HG02642 (cell line): ENCODE data around the gene OPRL1.

Source experiments
- ATAC-seq: cut with Tn5 transposase; IDR thresholded peaks from one replicate; pipeline ENCODE4 v1.9.1; 2021; ENCODE audit warnings: mild to moderate bottlenecking; ENCODE audit not compliant: unreplicated experiment, poor library complexity

OPRL1 gene

DNA sequence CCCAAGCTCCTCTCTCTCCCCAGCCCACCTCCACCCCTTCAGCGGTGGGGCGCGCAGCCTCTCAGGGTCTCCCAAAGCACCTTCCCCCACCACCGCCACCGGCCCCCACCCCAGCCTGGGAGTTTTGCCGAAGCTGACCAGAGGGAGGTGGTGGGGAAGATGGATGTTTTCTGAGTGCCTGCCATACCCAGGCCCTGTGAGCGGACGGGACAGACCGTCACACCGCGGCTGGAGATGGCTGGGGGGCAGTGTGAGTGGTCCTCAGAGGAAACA, 38.2 kb upstream of the OPRL1 start:
- ATAC-seq, result no peak

DNA sequence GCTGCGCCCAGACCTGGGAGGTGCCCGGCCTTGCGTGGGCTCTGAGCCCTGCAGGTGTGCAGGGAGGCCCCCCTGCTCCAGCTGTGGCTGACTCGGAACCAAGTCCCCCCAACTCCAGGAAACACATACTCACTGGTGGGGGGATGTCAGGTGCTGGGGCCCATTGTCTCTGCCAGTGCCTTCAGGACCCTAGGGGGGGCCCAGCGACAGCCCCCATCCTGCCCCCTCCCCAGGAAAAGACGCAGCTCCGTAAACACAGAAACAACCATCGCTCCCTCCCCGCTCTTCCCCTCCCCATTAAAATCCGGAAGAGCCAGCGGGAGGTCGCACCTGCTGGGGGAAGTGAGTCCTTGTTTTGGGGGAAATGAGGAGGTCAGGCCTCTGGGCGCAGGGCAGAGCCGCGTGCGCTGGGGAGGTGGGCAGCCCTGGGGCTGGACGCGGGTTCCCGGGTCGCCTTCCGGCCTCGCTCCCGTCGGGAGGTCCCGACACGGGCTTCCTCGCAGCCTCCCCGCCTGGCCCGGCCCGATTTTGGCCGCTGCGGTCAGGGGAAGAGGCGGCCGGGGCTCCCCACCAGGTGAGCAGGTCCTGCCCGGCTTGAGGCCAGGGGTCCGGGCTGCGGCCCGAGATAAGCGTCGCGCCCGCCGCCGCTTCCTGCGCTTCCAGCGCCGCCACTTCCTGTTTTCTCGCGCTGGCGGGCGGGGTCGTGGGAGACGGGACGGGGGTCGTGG, 37.7 kb upstream of the OPRL1 start:
- ATAC-seq, result no peak

- ATAC-seq, result no peak
Observed at GRCh38 chr20:64043768-64044167, 36.1 kb upstream of the OPRL1 start.

DNA sequence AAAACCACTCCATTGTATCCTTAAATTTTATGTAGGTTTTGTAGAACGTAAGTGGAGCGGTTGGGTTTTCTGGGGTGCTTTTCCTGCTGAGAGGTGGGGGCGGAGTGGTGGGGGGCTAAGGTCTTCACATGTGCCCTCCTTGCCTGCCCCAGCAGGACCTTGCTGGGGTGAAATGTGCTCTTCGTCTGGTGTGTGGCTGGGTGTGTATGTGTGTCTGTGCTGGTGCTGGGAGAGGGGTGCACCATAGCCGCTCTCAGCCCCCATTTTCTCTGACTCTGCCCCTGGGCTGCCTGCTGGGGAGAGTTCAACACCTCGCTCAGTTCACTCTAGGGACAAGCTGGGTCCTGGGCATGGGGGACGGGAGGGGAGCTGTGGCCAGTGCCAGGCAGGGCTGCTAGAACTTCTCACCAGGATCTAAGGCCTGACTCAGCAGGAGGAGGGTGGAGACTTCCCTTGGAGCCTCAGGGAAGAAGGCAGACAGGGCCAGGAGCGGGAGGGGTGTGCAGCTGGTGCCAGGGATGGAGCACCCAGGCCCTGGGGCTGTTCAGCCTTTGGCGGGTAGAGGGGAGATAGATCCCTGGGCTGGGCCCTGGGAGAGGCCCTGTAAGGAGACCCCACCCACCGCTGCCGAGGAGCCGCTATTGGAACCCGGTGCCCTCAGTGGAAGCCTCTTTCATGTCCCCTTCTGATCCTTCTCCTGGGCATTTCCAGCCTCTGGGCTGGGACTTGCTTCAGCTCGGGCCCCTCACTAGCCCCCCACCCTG, 35.2 kb upstream of the OPRL1 start:
- no peak for ATAC-seq

GRCh38 chr20:64045346-64046011, 34.4 kb upstream of the OPRL1 start:
- ATAC-seq, result no peak

GRCh38 chr20:64047046-64047389, 32.9 kb upstream of the OPRL1 start:
- no peak for ATAC-seq

- ATAC-seq, result no peak
Observed at GRCh38 chr20:64047968-64048401, 31.9 kb upstream of the OPRL1 start.

DNA sequence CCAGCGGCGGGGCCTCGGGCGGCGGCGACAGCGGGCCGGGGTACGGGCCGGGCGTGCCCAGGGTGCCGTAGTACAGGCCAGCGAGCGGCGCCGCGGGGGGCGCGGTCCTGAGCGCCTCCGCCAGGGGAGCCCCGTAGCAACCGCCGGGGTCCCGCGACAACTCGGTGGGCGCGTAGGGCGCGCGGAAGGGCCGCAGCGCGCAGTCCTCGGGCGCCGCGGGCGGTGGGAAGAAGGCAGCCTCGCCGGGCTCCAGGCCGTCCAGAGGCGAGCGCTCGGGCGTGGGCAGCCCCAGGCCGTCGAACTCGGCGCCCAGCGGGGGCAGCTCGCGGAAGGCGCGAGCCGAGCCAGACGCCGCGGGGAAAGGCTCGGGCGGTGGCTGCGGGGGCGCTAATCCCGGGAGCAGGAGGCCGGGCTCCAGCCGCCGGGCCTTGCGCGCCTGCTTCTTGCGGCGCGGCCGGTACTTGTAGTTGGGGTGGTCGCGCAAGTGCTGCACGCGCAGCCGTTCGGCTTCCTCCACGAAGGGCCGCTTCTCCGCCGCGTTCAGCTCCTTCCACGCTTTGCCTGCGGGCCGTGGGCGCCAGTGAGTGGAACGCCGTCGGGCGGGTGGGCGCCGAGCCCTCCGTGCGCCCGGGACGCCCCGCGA, 31.4 kb upstream of the OPRL1 start:
- no peak for ATAC-seq

GRCh38 chr20:64049060-64049877, 30.6 kb upstream of the OPRL1 start, which contains the start of gene SOX18:
Gene SOX18, minus strand, starts transcription at chr20:64049639. Its CDS starts 123 bp downstream, at chr20:64049516.
- no peak for ATAC-seq

- ATAC-seq, result no peak
Observed at GRCh38 chr20:64049878-64050260, 30.0 kb upstream of the OPRL1 start.

- ATAC-seq, result no peak
Observed at GRCh38 chr20:64050261-64051032, 29.4 kb upstream of the OPRL1 start.

DNA sequence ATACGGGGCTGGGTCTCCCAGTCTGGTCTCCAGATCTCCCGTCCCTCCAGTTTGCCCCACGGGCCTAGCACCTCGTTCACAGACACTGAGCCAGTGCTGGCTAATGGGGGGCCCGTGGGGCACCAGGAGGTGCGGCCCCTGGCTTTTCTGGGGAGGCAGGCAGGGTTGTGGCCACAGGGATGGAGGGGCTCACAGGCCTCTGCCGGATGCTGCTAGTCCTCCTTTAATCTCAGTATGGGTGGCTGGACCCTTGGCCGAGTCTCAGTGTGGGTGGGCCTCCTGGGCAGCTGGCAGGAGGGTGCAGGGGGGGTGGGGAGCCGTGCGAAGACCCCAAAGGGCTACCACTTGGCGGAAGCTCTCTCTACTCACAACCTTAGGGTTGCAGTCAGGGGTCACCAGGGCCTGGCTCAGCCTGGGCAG, 28.8 kb upstream of the OPRL1 start:
- no peak for ATAC-seq

- no peak for ATAC-seq
Observed at GRCh38 chr20:64051561-64052325, 28.1 kb upstream of the OPRL1 start.

DNA sequence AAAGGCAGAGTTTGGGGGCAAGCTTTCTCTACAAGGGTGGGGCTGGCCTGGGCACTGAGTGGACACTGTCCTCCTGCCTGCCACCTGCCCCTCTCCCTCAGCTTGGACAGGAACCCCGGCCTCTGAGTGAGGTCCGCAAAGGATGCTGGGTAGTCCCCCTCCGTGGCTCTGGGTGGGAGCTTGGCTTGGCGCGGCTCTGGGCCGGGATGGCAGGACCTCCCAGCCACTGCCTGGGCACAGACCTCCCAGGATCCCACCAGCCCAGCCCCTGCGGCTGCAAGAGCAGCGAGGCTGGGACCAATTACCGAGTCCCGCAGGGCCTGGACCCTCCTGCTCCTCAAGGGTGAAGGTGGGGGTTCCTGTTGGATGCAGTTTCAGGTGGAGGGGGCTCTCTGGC, 27.6 kb upstream of the OPRL1 start:
- ATAC-seq, result no peak

GRCh38 chr20:64052987-64053840, 26.7 kb upstream of the OPRL1 start:
- ATAC-seq, result no peak

DNA sequence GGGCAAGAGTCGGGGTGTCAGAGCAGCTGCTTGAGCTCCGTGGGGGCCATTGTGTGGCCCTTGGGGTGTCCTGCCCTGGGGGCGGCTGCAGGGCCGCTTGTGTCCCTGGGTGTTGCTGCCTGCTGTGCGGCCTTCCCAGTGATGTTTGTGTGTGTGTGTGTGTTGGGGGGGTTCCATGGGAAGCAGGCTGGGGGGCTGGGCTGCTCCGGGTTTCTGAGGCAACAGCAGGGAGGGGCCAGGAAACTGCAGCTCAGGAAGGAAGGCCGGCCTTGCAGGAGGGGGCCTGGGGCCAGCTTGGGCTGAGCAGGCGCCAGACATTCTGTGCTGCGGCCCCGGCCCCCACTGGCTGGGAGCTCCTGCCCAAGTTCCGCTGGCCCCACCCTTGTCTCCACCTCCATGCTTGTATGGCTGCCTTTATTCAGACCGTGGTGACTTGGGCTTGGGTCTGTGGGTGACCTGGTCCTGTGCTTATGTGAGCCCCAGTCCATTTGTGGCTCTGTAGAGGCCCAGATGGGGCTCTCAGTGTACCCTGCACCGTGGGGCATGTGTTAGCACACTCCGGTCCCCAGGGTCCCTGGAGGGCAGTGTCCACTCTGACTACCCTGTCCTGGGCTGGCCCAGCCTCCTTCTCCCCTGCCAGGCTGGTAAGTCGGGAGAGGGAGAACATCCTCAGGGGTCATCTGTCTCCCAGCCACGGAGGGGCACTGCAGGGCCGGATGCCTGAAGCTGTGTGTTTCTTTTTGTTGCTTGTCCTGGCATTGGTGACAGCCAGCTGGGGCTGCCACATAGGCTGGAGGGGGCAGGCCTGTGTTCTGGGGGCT, 25.8 kb upstream of the OPRL1 start:
- no peak for ATAC-seq

GRCh38 chr20:64055396-64055892, 24.4 kb upstream of the OPRL1 start:
- ATAC-seq, result no peak
